Endothelial cell of umbilical vein (primary cell): ENCODE results near the gene GPR158. TPM values are rescaled to one million over a fixed set of nuclear protein-coding genes. Genes with fewer than 3 reads are reported as not detected.

Source experiments
- BruUV-seq: library from RNA; stranded (reverse); fragments of 400-500 nt; replicated peaks from 2 replicates; lab custom pipeline; 2021; lab: Mats Ljungman, UMichigan
- CTCF ChIA-PET: fragments of 300-600, 350-600 bp; sonication (Branson Sonifier 250); formaldehyde crosslinking; loops from one replicate; lab custom pipeline; 2021; ENCODE audit warnings: antibody characterized with exemption, inconsistent platforms; lab: Charles Lee
- POLR2A ChIA-PET: fragments of 300-600, 350-600 bp; sonication (Branson Sonifier 250); formaldehyde crosslinking; loops from one replicate; lab custom pipeline; 2021; ENCODE audit warnings: antibody characterized with exemption, inconsistent platforms; lab: Charles Lee
- DNase-seq: peaks from one replicate; pipeline ENCODE4 v3.0.0-alpha.2; 2011; ENCODE audit warnings: low read depth, low spot score
- FAIRE-seq: peaks from 2 replicates; lab custom pipeline; 2011; peaks lifted over from hg19 to GRCh38; lab: Jason Lieb, UNC
- H2AFZ ChIP-seq: 2 replicates; pipeline ENCODE4 v1.6.0; 2012; ENCODE audit warnings: low read depth, low read length, control low read depth, inconsistent platforms
- H3K27ac ChIP-seq: 2 replicates; pipeline ENCODE4 v1.5.1; 2011; ENCODE audit warnings: low read depth, mild to moderate bottlenecking, control low read depth, low read length, moderate library complexity; ENCODE audit not compliant: insufficient read depth
- H3K27me3 ChIP-seq, 2 experiments: 2 replicates each; pipeline versions ENCODE4 v1.6.0 to v1.6.1; 2011; ENCODE audit warnings: low read length in 2 of 2, mixed read lengths in 1 of 2; ENCODE audit not compliant: control insufficient read depth in 2 of 2, insufficient read depth in 2 of 2
- H3K36me3 ChIP-seq, 2 experiments: 2 replicates in 1 of 2; 3 replicates in 1 of 2; pipeline ENCODE4 v1.5.1; 2011; ENCODE audit warnings: low read length in 2 of 2, mild to moderate bottlenecking in 1 of 2, moderate library complexity in 1 of 2; ENCODE audit not compliant: control insufficient read depth in 2 of 2, insufficient read depth in 2 of 2; ENCODE audit errors: extremely low read depth in 1 of 2
- H3K4me1 ChIP-seq: 3 replicates; pipeline ENCODE4 v1.5.1; 2011; ENCODE audit warnings: mild to moderate bottlenecking, low read length; ENCODE audit not compliant: control insufficient read depth, insufficient read depth; ENCODE audit errors: extremely low read depth
- H3K4me2 ChIP-seq: 2 replicates; pipeline ENCODE4 v1.6.1; 2011; ENCODE audit warnings: low read length, control low read depth, mixed read lengths; ENCODE audit not compliant: insufficient read depth
- H3K4me3 ChIP-seq, 3 experiments: fragments of 200-600 bp in 1 of 3; sonication (generic), shearing (Covaris generic) in 1 of 3; replicated peaks in 1 of 3; 2 replicates each; pipeline ENCODE4 v1.5.1; 2011 to 2016; ENCODE audit warnings: control low read depth in 3 of 3, low read length in 3 of 3, mild to moderate bottlenecking in 2 of 3, inconsistent platforms in 1 of 3, low read depth in 1 of 3, moderate library complexity in 1 of 3; ENCODE audit not compliant: insufficient read depth in 1 of 3
- H3K79me2 ChIP-seq: 2 replicates; pipeline ENCODE4 v1.6.0; 2012; ENCODE audit warnings: low read length, inconsistent platforms; ENCODE audit not compliant: control insufficient read depth, insufficient read depth
- H3K9ac ChIP-seq: replicated peaks from 2 replicates; pipeline ENCODE3; 2011; ENCODE audit warnings: low read length, control low read depth; ENCODE audit not compliant: insufficient read depth; ENCODE audit errors: extremely low read depth
- H3K9me1 ChIP-seq: replicated peaks from 3 replicates; pipeline ENCODE4 v1.6.0; 2011; ENCODE audit warnings: mild to moderate bottlenecking, low read length; ENCODE audit not compliant: control insufficient read depth, insufficient read depth; ENCODE audit errors: extremely low read depth
- H3K9me3 ChIP-seq: replicated peaks from 2 replicates; pipeline ENCODE4 v1.5.1; 2012; ENCODE audit warnings: low read length, inconsistent platforms; ENCODE audit not compliant: control insufficient read depth, insufficient read depth
- H4K20me1 ChIP-seq: replicated peaks from 2 replicates; pipeline ENCODE3; 2011; ENCODE audit warnings: mild to moderate bottlenecking, low read length; ENCODE audit not compliant: control insufficient read depth, insufficient read depth; ENCODE audit errors: extremely low read depth
- CTCF ChIP-seq, 2 donors: IDR thresholded peaks; 1 replicate in 1 of 2; 2 replicates in 1 of 2; pipeline ENCODE4 v1.5.1; 2011; ENCODE audit warnings: low read length in 2 of 2, mild to moderate bottlenecking in 2 of 2, moderate library complexity in 2 of 2, control low read depth in 1 of 2, inconsistent platforms in 1 of 2, low read depth in 1 of 2; ENCODE audit not compliant: insufficient read depth in 1 of 2; ENCODE audit errors: extremely low read depth in 1 of 2
- FOS ChIP-seq: IDR thresholded peaks from 2 replicates; pipeline ENCODE4 v1.6.1; 2011; ENCODE audit warnings: mild to moderate bottlenecking, low read length, moderate library complexity, borderline replicate concordance; ENCODE audit not compliant: insufficient read depth
- GATA2 ChIP-seq: IDR thresholded peaks from 2 replicates; pipeline ENCODE4 v1.7.0; 2011; ENCODE audit warnings: low read depth, mild to moderate bottlenecking, moderate library complexity, mixed read lengths, low read length; ENCODE audit not compliant: insufficient read length, insufficient read depth
- JUN ChIP-seq: IDR thresholded peaks from 2 replicates; pipeline ENCODE4 v1.6.1; 2011; ENCODE audit warnings: borderline replicate concordance, low read depth; ENCODE audit not compliant: insufficient read length, insufficient read depth
- MAX ChIP-seq: IDR thresholded peaks from 2 replicates; pipeline ENCODE4 v1.6.1; 2011; ENCODE audit not compliant: insufficient read depth, insufficient read length
- MYC ChIP-seq: IDR thresholded peaks from one replicate; pipeline ENCODE4 v1.6.1; 2011; ENCODE audit warnings: mild to moderate bottlenecking, low read depth, low read length
- POLR2A ChIP-seq: IDR thresholded peaks from 2 replicates; pipeline ENCODE4 v1.6.1; 2012; ENCODE audit warnings: low read depth, mild to moderate bottlenecking, control low read depth, low read length
- POLR2AphosphoS5 ChIP-seq: IDR thresholded peaks from 2 replicates; pipeline ENCODE4 v1.6.1; 2012; ENCODE audit warnings: low read depth, mild to moderate bottlenecking, control low read depth, low read length, moderate library complexity; ENCODE audit not compliant: insufficient read depth
- dilution Hi-C: fragments of 300-500 bp; cut with MboI; formaldehyde crosslinking; loops from one replicate; pipeline ENCODE4 v1.15.0; 2019; ENCODE audit warnings: low sequenced_read_pairs; ENCODE audit not compliant: extremely low pct_ligation_motif_present
- intact Hi-C: fragments of 100-400 bp; cut with micrococcal nuclease; formaldehyde crosslinking; loops from one replicate; pipeline ENCODE4 v1.10.0; 2022
- polyA plus RNA-seq, 4 experiments: library from polyadenylated mRNA; depleted of rRNA in 3 of 4; stranded (reverse) in 3 of 4; unstranded in 1 of 4; fragments of >200 nt; gene quantifications; 2 replicates each; pipeline versions ENCODE4 v1.2.1 to v1.2.3, GENCODE V29; 2011 to 2012; ENCODE audit warnings: missing spikeins in 1 of 4
- total RNA-seq: library from RNA; stranded (reverse); gene quantifications from 2 replicates; pipeline ENCODE4 v1.2.3, GENCODE V29; 2021

Gene GPR158
- total and polyA plus RNA-seq, 2 donors (not counting 3 experiments of a cell fraction or from before 2014, with no cell fraction given), result not detected

GRCh38 chr10:25555865-25556264, 381.1 kb downstream of the GPR158 start:
- DNase-seq, result no peak
- no peak overlapping the region for H3K9ac ChIP-seq
- no peaks in the 10 kb centered on the region for H3K36me3 ChIP-seq
- POLR2A ChIA-PET, result no interaction called here
- FAIRE-seq, result no peak
- peak overlapping the region; percentile 72 for H3K27ac ChIP-seq
- intact Hi-C loops, result loop anchor here (1.0 to 2.0 kb wide), 2 partner anchors 33 to 63 kb away; no protein-coding TSS in a partner anchor
- no peaks in the 10 kb centered on the region for H3K27me3 ChIP-seq
- no peaks in the 10 kb centered on the region for H3K9me3 ChIP-seq
- TF ChIP-seq CTCF (IDR thresholded peaks at IDR 0.05; ENCODE audit: extremely low read depth in 1 of 2, insufficient read depth in 1 of 2, low read depth in 1 of 2, low read length in 2 of 2) (no peak), FOS (no peak), GATA2 (no peak), MYC (no peak), JUN (no peak), POLR2A (no peak), MAX (no peak), POLR2AphosphoS5 (no peak)
- H2AFZ ChIP-seq, result no peak overlapping the region
- CTCF ChIA-PET, result interaction anchor here (1.5 to 2.4 kb wide), 3 partner anchors 9 to 82 kb away, joined by 3 to 9 read pairs (median 5); no protein-coding TSS in a partner anchor
- dilution Hi-C loops, result no loop called here
- H3K4me1 ChIP-seq, result peaks cover 18% of the 10 kb centered on the region
- no peak overlapping the region for H3K4me3 ChIP-seq
- H4K20me1 ChIP-seq, result no peaks in the 10 kb centered on the region
- H3K79me2 ChIP-seq, result no peaks in the 10 kb centered on the region
- H3K4me2 ChIP-seq, result peak overlapping the region; percentile 31
- H3K9me1 ChIP-seq, result no peaks in the 10 kb centered on the region
- no TSS peak for BruUV-seq
